K562 (cell line): ENCODE data around the gene NHLRC2. TPM values are rescaled to one million over a fixed set of nuclear protein-coding genes. Genes with fewer than 3 reads are reported as not detected.

Source experiments
- BRD4 ChIP-seq: fragments of 200-600 bp; sonication (generic); IDR thresholded peaks from 2 replicates; pipeline ENCODE4 v1.6.1; 2017; ENCODE audit warnings: inconsistent platforms
- DMBX1 ChIP-seq: fragments of 250-450 bp; sonication (Bioruptor Pico); IDR thresholded peaks from 2 replicates; pipeline ENCODE4 v1.8.0; 2022; ENCODE audit warnings: inconsistent platforms, mild to moderate bottlenecking, moderate library complexity, borderline replicate concordance
- E2F3 ChIP-seq: fragments of 250-450 bp; sonication (Bioruptor Pico); IDR thresholded peaks from 2 replicates; pipeline ENCODE4 v1.4.0; 2020; ENCODE audit warnings: mild to moderate bottlenecking
- EZH2 ChIP-seq: IDR thresholded peaks from 2 replicates; pipeline ENCODE4 v1.6.1; 2012; ENCODE audit warnings: low read depth, mild to moderate bottlenecking, inconsistent platforms, low read length, borderline replicate concordance
- GABPA ChIP-seq: fragments of 200-800 bp; sonication (Bioruptor generic); conservative IDR thresholded peaks from 2 replicates; pipeline ENCODE4 v1.6.1; 2016; ENCODE audit warnings: low read depth, missing genetic modification characterization, missing compliant biosample characterization
- GTF2A2 ChIP-seq: IDR thresholded peaks from 2 replicates; pipeline ENCODE4 v1.6.1; 2016; ENCODE audit warnings: mild to moderate bottlenecking, missing genetic modification characterization, missing compliant biosample characterization
- HMGN3 ChIP-seq: IDR thresholded peaks from 2 replicates; pipeline ENCODE4 v1.6.1; 2011; ENCODE audit warnings: borderline replicate concordance, low read depth, mild to moderate bottlenecking, mixed read lengths, low read length; ENCODE audit not compliant: insufficient read length; ENCODE audit errors: extremely low read depth
- IRF2 ChIP-seq: sonication (generic); formaldehyde crosslinking; IDR thresholded peaks from 2 replicates; pipeline ENCODE4 v1.8.1; 2022; ENCODE audit warnings: mild to moderate bottlenecking, missing genetic modification reagents
- MIER1 ChIP-seq: fragments of 450-650 bp; IDR thresholded peaks from 2 replicates; pipeline ENCODE4 v1.6.1; 2016; ENCODE audit warnings: antibody characterized with exemption, mild to moderate bottlenecking, low read depth
- PCBP1 ChIP-seq: fragments of 200-400 bp; formaldehyde crosslinking; IDR thresholded peaks from 2 replicates; pipeline ENCODE4 v1.6.1; 2018; ENCODE audit warnings: mild to moderate bottlenecking, low read depth, low read length; ENCODE audit not compliant: poor library complexity, severe bottlenecking
- SIN3A ChIP-seq, 2 experiments: fragments of 150-350 bp in 1 of 2; IDR thresholded peaks; 2 replicates each; pipeline ENCODE4 v1.6.1; 2011 to 2016; ENCODE audit warnings: borderline replicate concordance in 2 of 2, low read depth in 2 of 2, low read length in 2 of 2, mild to moderate bottlenecking in 2 of 2, moderate library complexity in 2 of 2; ENCODE audit not compliant: control insufficient read depth in 1 of 2
- TBP ChIP-seq: optimal IDR thresholded peaks from 2 replicates; pipeline ENCODE3; 2011; ENCODE audit warnings: low read depth, low read length, improper control_type of control experiment
- TOE1 ChIP-seq, 2 experiments: fragments of 450-650 bp in 1 of 2; sonication (generic) in 1 of 2; formaldehyde crosslinking in 1 of 2; IDR thresholded peaks; 2 replicates each; pipeline versions ENCODE4 v1.7.1 to v1.8.0; 2016 to 2022; ENCODE audit warnings: borderline replicate concordance in 2 of 2, mild to moderate bottlenecking in 2 of 2, antibody characterized with exemption in 1 of 2, inconsistent platforms in 1 of 2, low read depth in 1 of 2, missing genetic modification reagents in 1 of 2, moderate library complexity in 1 of 2
- U2AF2 ChIP-seq: fragments of 200-400 bp; formaldehyde crosslinking; optimal IDR thresholded peaks from 2 replicates; pipeline ENCODE3; 2017; ENCODE audit warnings: low read depth, mild to moderate bottlenecking, low read length
- ZNF140 ChIP-seq: fragments of 250-450 bp; sonication (Bioruptor Pico); IDR thresholded peaks from 2 replicates; pipeline ENCODE4 v1.8.0; 2021; ENCODE audit warnings: moderate library complexity, mild to moderate bottlenecking, inconsistent platforms
- ZNF165 ChIP-seq: fragments of 250-450 bp; sonication (Bioruptor Pico); IDR thresholded peaks from 2 replicates; pipeline ENCODE4 v1.4.0; 2020; ENCODE audit warnings: borderline replicate concordance
- ZNF57 ChIP-seq: fragments of 450-650 bp; formaldehyde crosslinking; IDR thresholded peaks from 2 replicates; pipeline ENCODE4 v1.4.0; 2020; ENCODE audit warnings: mild to moderate bottlenecking, moderate library complexity
- polyA plus RNA-seq, 8 experiments: library from polyadenylated mRNA; depleted of rRNA in 4 of 8; stranded (reverse) in 5 of 8; unstranded in 3 of 8; fragments of >200 nt; fragmentation: Nextera tagmentation in 2 of 8; fragmentation: Illumina TruSeq in 1 of 8; extraction: Ambion mirVana in 2 of 8; extraction: Trizol in 1 of 8; gene quantifications; 2 replicates each; pipeline versions ENCODE4 v1.2.1 to v1.2.3, GENCODE V29; 2011 to 2014; ENCODE audit warnings: inconsistent platforms in 1 of 8, missing spikeins in 1 of 8
- total RNA-seq, 7 experiments: library from RNA; depleted of rRNA in 6 of 7; stranded (reverse); fragments of >200 nt in 6 of 7; fragmentation: Illumina TruSeq in 2 of 7; extraction: Trizol in 2 of 7; gene quantifications; 2 replicates each; pipeline versions ENCODE4 v1.2.1 to v1.2.3, GENCODE V29; 2011 to 2021; ENCODE audit warnings: low replicate concordance in 1 of 7
- TF ChIP-seq, protein P1 (sequence below): sonication (generic); formaldehyde crosslinking; IDR thresholded peaks from 2 replicates; pipeline ENCODE4 v1.8.0; 2022; ENCODE audit warnings: missing genetic modification reagents, mild to moderate bottlenecking, borderline replicate concordance
- TF ChIP-seq, protein P2 (sequence below): fragments of 450-650 bp; IDR thresholded peaks from 2 replicates; pipeline ENCODE4 v1.6.1; 2017; ENCODE audit warnings: antibody characterized with exemption
- TF ChIP-seq, protein P3 (sequence below), 3 experiments: fragments of 200-800 bp in 1 of 3; fragments of 250-450 bp in 1 of 3; fragments of 450-650 bp in 1 of 3; sonication (Bioruptor Pico) in 1 of 3; sonication (Bioruptor generic) in 1 of 3; formaldehyde crosslinking in 1 of 3; IDR thresholded peaks; 2 replicates each; pipeline versions ENCODE4 v1.6.1 to v1.8.0; 2016 to 2022; ENCODE audit warnings: mild to moderate bottlenecking in 2 of 3, missing genetic modification characterization in 2 of 3, missing compliant biosample characterization in 1 of 3, moderate library complexity in 1 of 3

The NHLRC2 gene
- total and polyA plus RNA-seq, 9 of the 15 experiments (the other 6 are each of a cell fraction or from before 2014, with no cell fraction given), result 1.5 to 22.4 (median 10.3) TPM

DNA sequence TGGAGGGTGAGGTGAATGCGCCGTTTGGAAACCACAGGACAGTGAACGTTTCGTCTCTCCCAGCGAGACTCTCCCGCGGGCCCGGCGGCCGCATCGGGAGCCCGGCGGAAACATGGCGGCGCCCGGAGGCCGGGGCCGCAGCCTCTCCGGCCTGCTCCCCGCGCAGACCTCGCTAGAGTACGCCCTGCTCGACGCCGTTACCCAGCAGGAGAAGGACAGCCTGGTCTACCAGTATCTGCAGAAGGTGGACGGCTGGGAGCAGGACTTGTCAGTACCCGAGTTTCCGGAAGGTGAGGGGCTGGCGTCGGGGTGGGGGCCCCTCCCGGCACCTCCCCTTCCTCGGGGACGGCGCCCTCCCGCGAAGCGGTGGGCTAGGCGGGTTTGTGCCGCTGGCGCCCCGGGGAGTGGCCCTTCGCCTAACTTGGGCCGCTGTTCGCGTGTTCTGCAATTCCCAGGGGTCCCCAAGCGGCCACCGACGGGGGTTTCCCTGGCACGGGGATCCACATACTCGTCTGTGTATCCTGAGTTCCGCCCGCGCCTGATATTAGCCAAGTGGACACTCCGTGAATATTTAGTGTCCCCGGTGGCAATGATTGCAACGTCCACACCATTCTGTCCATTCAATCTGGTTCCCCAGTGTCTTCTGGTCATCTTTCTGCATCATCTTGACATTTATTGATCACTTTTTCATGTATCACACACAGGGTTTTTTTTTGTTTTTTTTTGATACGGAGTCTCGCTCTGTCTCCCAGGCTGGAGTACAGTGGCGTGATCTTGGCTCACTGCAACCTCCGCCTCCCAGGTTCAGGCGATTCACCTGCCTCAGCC, 514 bp downstream of the NHLRC2 start (continued):
- TF ChIP-seq BRD4, result 0 out of 2 replicates have a peak, but pooled peaks have one; percentile 58
- TF ChIP-seq SIN3A (IDR thresholded peaks at IDR 0.05; ENCODE audit: borderline replicate concordance in 2 of 2, control insufficient read depth in 1 of 2, low read depth in 2 of 2, low read length in 2 of 2), result no peak; a peak in 1 of 4 replicates
- no peak for TF ChIP-seq ZNF57 (CRISPR knock-in tag)
- no peak for TF ChIP-seq MIER1
- TF ChIP-seq DMBX1, result no peak
- TF ChIP-seq, protein P1, sequence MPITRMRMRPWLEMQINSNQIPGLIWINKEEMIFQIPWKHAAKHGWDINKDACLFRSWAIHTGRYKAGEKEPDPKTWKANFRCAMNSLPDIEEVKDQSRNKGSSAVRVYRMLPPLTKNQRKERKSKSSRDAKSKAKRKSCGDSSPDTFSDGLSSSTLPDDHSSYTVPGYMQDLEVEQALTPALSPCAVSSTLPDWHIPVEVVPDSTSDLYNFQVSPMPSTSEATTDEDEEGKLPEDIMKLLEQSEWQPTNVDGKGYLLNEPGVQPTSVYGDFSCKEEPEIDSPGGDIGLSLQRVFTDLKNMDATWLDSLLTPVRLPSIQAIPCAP (CRISPR knock-in tag), result no peak
- TF ChIP-seq PCBP1, result peak; percentile 53
- no peak for TF ChIP-seq ZNF165 (CRISPR knock-in tag)
- TF ChIP-seq GABPA (tag), result peak; percentile 54; the same call in 1 of the 2 replicates
- TF ChIP-seq, protein P2, sequence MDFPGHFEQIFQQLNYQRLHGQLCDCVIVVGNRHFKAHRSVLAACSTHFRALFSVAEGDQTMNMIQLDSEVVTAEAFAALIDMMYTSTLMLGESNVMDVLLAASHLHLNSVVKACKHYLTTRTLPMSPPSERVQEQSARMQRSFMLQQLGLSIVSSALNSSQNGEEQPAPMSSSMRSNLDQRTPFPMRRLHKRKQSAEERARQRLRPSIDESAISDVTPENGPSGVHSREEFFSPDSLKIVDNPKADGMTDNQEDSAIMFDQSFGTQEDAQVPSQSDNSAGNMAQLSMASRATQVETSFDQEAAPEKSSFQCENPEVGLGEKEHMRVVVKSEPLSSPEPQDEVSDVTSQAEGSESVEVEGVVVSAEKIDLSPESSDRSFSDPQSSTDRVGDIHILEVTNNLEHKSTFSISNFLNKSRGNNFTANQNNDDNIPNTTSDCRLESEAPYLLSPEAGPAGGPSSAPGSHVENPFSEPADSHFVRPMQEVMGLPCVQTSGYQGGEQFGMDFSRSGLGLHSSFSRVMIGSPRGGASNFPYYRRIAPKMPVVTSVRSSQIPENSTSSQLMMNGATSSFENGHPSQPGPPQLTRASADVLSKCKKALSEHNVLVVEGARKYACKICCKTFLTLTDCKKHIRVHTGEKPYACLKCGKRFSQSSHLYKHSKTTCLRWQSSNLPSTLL, result no peak
- no peak for TF ChIP-seq HMGN3
- TF ChIP-seq ZNF140 (CRISPR knock-in tag), result no peak
- TF ChIP-seq E2F3, result no peak
- TF ChIP-seq, protein P3, sequence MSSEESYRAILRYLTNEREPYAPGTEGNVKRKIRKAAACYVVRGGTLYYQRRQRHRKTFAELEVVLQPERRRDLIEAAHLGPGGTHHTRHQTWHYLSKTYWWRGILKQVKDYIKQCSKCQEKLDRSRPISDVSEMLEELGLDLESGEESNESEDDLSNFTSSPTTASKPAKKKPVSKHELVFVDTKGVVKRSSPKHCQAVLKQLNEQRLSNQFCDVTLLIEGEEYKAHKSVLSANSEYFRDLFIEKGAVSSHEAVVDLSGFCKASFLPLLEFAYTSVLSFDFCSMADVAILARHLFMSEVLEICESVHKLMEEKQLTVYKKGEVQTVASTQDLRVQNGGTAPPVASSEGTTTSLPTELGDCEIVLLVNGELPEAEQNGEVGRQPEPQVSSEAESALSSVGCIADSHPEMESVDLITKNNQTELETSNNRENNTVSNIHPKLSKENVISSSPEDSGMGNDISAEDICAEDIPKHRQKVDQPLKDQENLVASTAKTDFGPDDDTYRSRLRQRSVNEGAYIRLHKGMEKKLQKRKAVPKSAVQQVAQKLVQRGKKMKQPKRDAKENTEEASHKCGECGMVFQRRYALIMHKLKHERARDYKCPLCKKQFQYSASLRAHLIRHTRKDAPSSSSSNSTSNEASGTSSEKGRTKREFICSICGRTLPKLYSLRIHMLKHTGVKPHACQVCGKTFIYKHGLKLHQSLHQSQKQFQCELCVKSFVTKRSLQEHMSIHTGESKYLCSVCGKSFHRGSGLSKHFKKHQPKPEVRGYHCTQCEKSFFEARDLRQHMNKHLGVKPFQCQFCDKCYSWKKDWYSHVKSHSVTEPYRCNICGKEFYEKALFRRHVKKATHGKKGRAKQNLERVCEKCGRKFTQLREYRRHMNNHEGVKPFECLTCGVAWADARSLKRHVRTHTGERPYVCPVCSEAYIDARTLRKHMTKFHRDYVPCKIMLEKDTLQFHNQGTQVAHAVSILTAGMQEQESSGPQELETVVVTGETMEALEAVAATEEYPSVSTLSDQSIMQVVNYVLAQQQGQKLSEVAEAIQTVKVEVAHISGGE (CRISPR knock-in tag; IDR thresholded peaks at IDR 0.05), result peak in 1 of 3 experiments; percentile 57; a peak in 1 of 6 replicates
- TF ChIP-seq IRF2 (CRISPR knock-in tag), result no peak
- TF ChIP-seq EZH2, result no peak
- peak; percentile 16; the same call in 1 of the 2 replicates for TF ChIP-seq TOE1 (IDR thresholded peaks at IDR 0.05; ENCODE audit: borderline replicate concordance)
- TF ChIP-seq TOE1 (CRISPR knock-in tag; IDR thresholded peaks at IDR 0.05; ENCODE audit: borderline replicate concordance, low read depth), result no peak
- TF ChIP-seq TBP, result no peak
- no peak for TF ChIP-seq U2AF2
- TF ChIP-seq GTF2A2 (tag), result no peak
